WTC11 (cell line): ENCODE data around the gene CBY3. TPM values are rescaled to one million over a fixed set of nuclear protein-coding genes. Genes with fewer than 3 reads are reported as not detected.
A peak's percentile ranks its signal among the peaks of the same experiment; 100 is the strongest.

Experiments used
- ATAC-seq: fragments of 200-7000 bp; cut with Tn5 transposase; 2 replicates; pipeline ENCODE4 v1.10.0; 2021; ENCODE audit warnings: mild to moderate bottlenecking, moderate library complexity
- CTCF ChIA-PET: fragments of 300-600 bp; sonication (Branson Sonifier 250); formaldehyde crosslinking; loops from one replicate; lab custom pipeline; 2021; ENCODE audit warnings: antibody characterized with exemption; lab: Charles Lee
- POLR2A ChIA-PET: fragments of 350-600 bp; sonication (Branson Sonifier 250); formaldehyde crosslinking; loops from one replicate; lab custom pipeline; 2021; ENCODE audit warnings: antibody characterized with exemption; lab: Charles Lee
- DNase-seq: peaks from one replicate; pipeline ENCODE4 v3.0.0; 2021; ENCODE audit warnings: low spot score
- H3K27ac Mint-ChIP-seq: 2 replicates; pipeline ENCODE4 v1.8.0; 2021; ENCODE audit warnings: mixed read lengths
- H3K27me3 Mint-ChIP-seq: 2 replicates; pipeline ENCODE4 v1.8.0; 2021; ENCODE audit warnings: low read depth, mild to moderate bottlenecking, moderate library complexity, mixed read lengths
- H3K36me3 Mint-ChIP-seq: 2 replicates; pipeline ENCODE4 v1.8.0; 2021; ENCODE audit warnings: mixed read lengths
- H3K4me1 Mint-ChIP-seq: 2 replicates; pipeline ENCODE4 v1.8.0; 2022; ENCODE audit warnings: mixed read lengths
- H3K4me3 Mint-ChIP-seq: 2 replicates; pipeline ENCODE4 v1.8.0; 2021; ENCODE audit warnings: mild to moderate bottlenecking, moderate library complexity, mixed read lengths
- H3K9me3 Mint-ChIP-seq: 2 replicates; pipeline ENCODE4 v1.8.0; 2021; ENCODE audit warnings: mixed read lengths
- ELF4 ChIP-seq: sonication (generic); formaldehyde crosslinking; IDR thresholded peaks from 2 replicates; pipeline ENCODE4 v1.8.1; 2022; ENCODE audit warnings: low read depth, mild to moderate bottlenecking, moderate library complexity, missing genetic modification reagents
- JAZF1 ChIP-seq: fragments of 250-450 bp; sonication (Bioruptor Pico); IDR thresholded peaks from 2 replicates; pipeline ENCODE4 v1.9.0; 2021; ENCODE audit warnings: moderate library complexity, mild to moderate bottlenecking, inconsistent platforms
- RORB ChIP-seq: fragments of 250-450 bp; sonication (Bioruptor Pico); IDR thresholded peaks from 2 replicates; pipeline ENCODE4 v1.9.0; 2021; ENCODE audit warnings: mild to moderate bottlenecking
- TEAD1 ChIP-seq: sonication (generic); formaldehyde crosslinking; IDR thresholded peaks from 2 replicates; pipeline ENCODE4 v1.8.0; 2022; ENCODE audit warnings: mild to moderate bottlenecking, missing genetic modification reagents
- ZNF121 ChIP-seq: sonication (generic); formaldehyde crosslinking; IDR thresholded peaks from 2 replicates; pipeline ENCODE4 v1.8.0; 2023; ENCODE audit warnings: missing genetic modification reagents
- ZNF416 ChIP-seq: fragments of 250-450 bp; sonication (Bioruptor Pico); IDR thresholded peaks from 2 replicates; pipeline ENCODE4 v1.9.0; 2021; ENCODE audit warnings: mild to moderate bottlenecking, inconsistent platforms
- total RNA-seq: library from RNA; stranded (reverse); gene quantifications from 3 replicates; pipeline ENCODE4 v1.2.3, GENCODE V29; 2021
- TF ChIP-seq, protein P1 (sequence below): sonication (generic); formaldehyde crosslinking; IDR thresholded peaks from 2 replicates; pipeline ENCODE4 v1.8.0; 2023; ENCODE audit warnings: missing genetic modification reagents, mild to moderate bottlenecking, borderline replicate concordance
- TF ChIP-seq, protein P2 (sequence below): fragments of 250-450 bp; sonication (Bioruptor Pico); IDR thresholded peaks from 2 replicates; pipeline ENCODE4 v1.9.0; 2021; ENCODE audit warnings: moderate library complexity, mild to moderate bottlenecking, inconsistent platforms, borderline replicate concordance
- TF ChIP-seq, protein P3 (sequence below): fragments of 200-600 bp; IDR thresholded peaks from 2 replicates; pipeline ENCODE4 v1.8.0; 2022; ENCODE audit warnings: antibody characterized with exemption
- TF ChIP-seq, protein P4 (sequence below): sonication (generic); formaldehyde crosslinking; IDR thresholded peaks from 2 replicates; pipeline ENCODE4 v1.8.0; 2023; ENCODE audit warnings: mild to moderate bottlenecking, missing genetic modification reagents
- TF ChIP-seq, protein P5 (sequence below): sonication (generic); formaldehyde crosslinking; IDR thresholded peaks from 2 replicates; pipeline ENCODE4 v1.8.0; 2022; ENCODE audit warnings: mild to moderate bottlenecking, missing genetic modification reagents
- TF ChIP-seq, protein P6 (sequence below): fragments of 250-450 bp; sonication (Bioruptor Pico); IDR thresholded peaks from 2 replicates; pipeline ENCODE4 v1.9.0; 2021; ENCODE audit warnings: mild to moderate bottlenecking, borderline replicate concordance

CBY3 gene
- total RNA-seq, 1 experiment from 2014 or later = 0.37 TPM

DNA sequence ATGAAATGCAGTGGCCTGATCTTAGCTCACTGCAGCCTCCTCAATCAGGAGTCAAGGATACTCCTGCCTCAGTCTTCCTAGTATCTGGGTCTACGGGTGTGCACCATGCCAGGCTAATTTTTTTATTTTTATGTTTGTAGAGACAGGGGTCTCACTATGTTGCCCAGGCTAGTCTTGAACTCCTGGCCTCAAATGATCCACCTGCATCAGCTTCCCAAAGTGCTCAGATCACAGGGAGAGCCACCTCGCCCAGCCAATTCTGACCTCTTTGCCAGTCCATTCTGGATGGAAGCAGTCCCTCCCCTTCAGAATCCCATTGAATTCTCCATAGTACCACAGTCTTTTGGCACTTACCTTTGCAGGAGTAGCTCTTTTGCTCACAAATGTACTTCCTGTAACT, 16.3 kb upstream of the CBY3 start:
- H3K27me3 Mint-ChIP-seq = no peaks in the 10 kb centered on the region; the same call in 1 of the 2 replicates
- no peak for DNase-seq
- H3K9me3 Mint-ChIP-seq = no peaks in the 10 kb centered on the region
- TF ChIP-seq ZNF121 (CRISPR knock-in tag) = peak; percentile 86
- TF ChIP-seq, protein P1, sequence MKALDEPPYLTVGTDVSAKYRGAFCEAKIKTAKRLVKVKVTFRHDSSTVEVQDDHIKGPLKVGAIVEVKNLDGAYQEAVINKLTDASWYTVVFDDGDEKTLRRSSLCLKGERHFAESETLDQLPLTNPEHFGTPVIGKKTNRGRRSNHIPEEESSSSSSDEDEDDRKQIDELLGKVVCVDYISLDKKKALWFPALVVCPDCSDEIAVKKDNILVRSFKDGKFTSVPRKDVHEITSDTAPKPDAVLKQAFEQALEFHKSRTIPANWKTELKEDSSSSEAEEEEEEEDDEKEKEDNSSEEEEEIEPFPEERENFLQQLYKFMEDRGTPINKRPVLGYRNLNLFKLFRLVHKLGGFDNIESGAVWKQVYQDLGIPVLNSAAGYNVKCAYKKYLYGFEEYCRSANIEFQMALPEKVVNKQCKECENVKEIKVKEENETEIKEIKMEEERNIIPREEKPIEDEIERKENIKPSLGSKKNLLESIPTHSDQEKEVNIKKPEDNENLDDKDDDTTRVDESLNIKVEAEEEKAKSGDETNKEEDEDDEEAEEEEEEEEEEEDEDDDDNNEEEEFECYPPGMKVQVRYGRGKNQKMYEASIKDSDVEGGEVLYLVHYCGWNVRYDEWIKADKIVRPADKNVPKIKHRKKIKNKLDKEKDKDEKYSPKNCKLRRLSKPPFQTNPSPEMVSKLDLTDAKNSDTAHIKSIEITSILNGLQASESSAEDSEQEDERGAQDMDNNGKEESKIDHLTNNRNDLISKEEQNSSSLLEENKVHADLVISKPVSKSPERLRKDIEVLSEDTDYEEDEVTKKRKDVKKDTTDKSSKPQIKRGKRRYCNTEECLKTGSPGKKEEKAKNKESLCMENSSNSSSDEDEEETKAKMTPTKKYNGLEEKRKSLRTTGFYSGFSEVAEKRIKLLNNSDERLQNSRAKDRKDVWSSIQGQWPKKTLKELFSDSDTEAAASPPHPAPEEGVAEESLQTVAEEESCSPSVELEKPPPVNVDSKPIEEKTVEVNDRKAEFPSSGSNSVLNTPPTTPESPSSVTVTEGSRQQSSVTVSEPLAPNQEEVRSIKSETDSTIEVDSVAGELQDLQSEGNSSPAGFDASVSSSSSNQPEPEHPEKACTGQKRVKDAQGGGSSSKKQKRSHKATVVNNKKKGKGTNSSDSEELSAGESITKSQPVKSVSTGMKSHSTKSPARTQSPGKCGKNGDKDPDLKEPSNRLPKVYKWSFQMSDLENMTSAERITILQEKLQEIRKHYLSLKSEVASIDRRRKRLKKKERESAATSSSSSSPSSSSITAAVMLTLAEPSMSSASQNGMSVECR (CRISPR knock-in tag) = no peak
- H3K27ac Mint-ChIP-seq = peak overlapping the region; percentile 19; the same call in 1 of the 2 replicates
- no peak for ATAC-seq
- peaks cover 22% of the 10 kb centered on the region for H3K4me1 Mint-ChIP-seq
- ChIA-PET CTCF (interaction anchor here (1.0 kb wide), 1 partner anchor 19 kb away, joined by 3 read pairs; no protein-coding TSS in a partner anchor), POLR2A (interaction anchor here (0.6 to 2.4 kb wide), 2 partner anchors 13 to 74 kb away, joined by 7 to 10 read pairs; partner anchors contain the start of gene HNRNPH1)
- peaks cover 11% of the 10 kb centered on the region for H3K36me3 Mint-ChIP-seq
- H3K4me3 Mint-ChIP-seq = peak overlapping the region; percentile 97

DNA sequence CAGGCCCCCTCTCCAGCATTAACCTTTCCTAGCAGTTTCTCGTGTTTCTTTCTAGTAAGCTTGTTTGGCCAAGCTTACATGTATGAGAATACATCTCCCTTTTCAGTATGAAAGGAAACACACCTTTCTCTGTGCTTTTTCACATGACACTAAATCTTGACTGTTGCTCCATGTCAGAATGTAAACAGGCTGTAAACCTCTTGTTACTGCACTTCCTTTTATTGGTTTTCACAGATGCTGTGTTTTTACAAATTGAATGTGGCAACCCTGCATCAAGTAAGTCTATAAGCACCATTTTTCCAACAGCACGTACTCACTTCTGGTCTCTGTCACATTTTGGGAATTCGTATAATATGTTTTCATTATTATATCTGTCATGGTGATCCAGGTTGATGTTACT, 15.8 kb upstream of the CBY3 start:
- ChIA-PET CTCF (interaction anchor here (1.0 kb wide), 1 partner anchor 18 kb away, joined by 3 read pairs; no protein-coding TSS in a partner anchor), POLR2A (interaction anchor here (2.4 kb wide), 1 partner anchor 73 kb away, joined by 10 read pairs; the partner anchor contains the start of gene HNRNPH1)
- H3K27ac Mint-ChIP-seq = peak overlapping the region; percentile 69
- DNase-seq = no peak
- H3K4me3 Mint-ChIP-seq = no peak overlapping the region
- no peaks in the 10 kb centered on the region for H3K9me3 Mint-ChIP-seq
- H3K4me1 Mint-ChIP-seq = peaks cover 21% of the 10 kb centered on the region
- H3K27me3 Mint-ChIP-seq = no peaks in the 10 kb centered on the region; the same call in 1 of the 2 replicates
- ATAC-seq = no peak
- H3K36me3 Mint-ChIP-seq = peaks cover 9% of the 10 kb centered on the region; the same call in 1 of the 2 replicates
- TF ChIP-seq, protein P2, sequence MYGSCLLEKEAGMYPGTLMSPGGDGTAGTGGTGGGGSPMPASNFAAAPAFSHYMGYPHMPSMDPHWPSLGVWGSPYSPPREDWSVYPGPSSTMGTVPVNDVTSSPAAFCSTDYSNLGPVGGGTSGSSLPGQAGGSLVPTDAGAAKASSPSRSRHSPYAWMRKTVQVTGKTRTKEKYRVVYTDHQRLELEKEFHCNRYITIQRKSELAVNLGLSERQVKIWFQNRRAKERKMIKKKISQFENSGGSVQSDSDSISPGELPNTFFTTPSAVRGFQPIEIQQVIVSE (CRISPR knock-in tag) = no peak
- no peak for TF ChIP-seq RORB (CRISPR knock-in tag)
- TF ChIP-seq JAZF1 (CRISPR knock-in tag) = no peak
- TF ChIP-seq, protein P3, sequence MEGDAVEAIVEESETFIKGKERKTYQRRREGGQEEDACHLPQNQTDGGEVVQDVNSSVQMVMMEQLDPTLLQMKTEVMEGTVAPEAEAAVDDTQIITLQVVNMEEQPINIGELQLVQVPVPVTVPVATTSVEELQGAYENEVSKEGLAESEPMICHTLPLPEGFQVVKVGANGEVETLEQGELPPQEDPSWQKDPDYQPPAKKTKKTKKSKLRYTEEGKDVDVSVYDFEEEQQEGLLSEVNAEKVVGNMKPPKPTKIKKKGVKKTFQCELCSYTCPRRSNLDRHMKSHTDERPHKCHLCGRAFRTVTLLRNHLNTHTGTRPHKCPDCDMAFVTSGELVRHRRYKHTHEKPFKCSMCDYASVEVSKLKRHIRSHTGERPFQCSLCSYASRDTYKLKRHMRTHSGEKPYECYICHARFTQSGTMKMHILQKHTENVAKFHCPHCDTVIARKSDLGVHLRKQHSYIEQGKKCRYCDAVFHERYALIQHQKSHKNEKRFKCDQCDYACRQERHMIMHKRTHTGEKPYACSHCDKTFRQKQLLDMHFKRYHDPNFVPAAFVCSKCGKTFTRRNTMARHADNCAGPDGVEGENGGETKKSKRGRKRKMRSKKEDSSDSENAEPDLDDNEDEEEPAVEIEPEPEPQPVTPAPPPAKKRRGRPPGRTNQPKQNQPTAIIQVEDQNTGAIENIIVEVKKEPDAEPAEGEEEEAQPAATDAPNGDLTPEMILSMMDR = no peak
- no peak for TF ChIP-seq TEAD1 (CRISPR knock-in tag)
- TF ChIP-seq, protein P4, sequence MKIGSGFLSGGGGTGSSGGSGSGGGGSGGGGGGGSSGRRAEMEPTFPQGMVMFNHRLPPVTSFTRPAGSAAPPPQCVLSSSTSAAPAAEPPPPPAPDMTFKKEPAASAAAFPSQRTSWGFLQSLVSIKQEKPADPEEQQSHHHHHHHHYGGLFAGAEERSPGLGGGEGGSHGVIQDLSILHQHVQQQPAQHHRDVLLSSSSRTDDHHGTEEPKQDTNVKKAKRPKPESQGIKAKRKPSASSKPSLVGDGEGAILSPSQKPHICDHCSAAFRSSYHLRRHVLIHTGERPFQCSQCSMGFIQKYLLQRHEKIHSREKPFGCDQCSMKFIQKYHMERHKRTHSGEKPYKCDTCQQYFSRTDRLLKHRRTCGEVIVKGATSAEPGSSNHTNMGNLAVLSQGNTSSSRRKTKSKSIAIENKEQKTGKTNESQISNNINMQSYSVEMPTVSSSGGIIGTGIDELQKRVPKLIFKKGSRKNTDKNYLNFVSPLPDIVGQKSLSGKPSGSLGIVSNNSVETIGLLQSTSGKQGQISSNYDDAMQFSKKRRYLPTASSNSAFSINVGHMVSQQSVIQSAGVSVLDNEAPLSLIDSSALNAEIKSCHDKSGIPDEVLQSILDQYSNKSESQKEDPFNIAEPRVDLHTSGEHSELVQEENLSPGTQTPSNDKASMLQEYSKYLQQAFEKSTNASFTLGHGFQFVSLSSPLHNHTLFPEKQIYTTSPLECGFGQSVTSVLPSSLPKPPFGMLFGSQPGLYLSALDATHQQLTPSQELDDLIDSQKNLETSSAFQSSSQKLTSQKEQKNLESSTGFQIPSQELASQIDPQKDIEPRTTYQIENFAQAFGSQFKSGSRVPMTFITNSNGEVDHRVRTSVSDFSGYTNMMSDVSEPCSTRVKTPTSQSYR = no peak
- TF ChIP-seq, protein P5, sequence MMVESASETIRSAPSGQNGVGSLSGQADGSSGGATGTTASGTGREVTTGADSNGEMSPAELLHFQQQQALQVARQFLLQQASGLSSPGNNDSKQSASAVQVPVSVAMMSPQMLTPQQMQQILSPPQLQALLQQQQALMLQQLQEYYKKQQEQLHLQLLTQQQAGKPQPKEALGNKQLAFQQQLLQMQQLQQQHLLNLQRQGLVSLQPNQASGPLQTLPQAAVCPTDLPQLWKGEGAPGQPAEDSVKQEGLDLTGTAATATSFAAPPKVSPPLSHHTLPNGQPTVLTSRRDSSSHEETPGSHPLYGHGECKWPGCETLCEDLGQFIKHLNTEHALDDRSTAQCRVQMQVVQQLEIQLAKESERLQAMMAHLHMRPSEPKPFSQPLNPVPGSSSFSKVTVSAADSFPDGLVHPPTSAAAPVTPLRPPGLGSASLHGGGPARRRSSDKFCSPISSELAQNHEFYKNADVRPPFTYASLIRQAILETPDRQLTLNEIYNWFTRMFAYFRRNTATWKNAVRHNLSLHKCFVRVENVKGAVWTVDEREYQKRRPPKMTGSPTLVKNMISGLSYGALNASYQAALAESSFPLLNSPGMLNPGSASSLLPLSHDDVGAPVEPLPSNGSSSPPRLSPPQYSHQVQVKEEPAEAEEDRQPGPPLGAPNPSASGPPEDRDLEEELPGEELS (CRISPR knock-in tag) = no peak
- TF ChIP-seq, protein P6, sequence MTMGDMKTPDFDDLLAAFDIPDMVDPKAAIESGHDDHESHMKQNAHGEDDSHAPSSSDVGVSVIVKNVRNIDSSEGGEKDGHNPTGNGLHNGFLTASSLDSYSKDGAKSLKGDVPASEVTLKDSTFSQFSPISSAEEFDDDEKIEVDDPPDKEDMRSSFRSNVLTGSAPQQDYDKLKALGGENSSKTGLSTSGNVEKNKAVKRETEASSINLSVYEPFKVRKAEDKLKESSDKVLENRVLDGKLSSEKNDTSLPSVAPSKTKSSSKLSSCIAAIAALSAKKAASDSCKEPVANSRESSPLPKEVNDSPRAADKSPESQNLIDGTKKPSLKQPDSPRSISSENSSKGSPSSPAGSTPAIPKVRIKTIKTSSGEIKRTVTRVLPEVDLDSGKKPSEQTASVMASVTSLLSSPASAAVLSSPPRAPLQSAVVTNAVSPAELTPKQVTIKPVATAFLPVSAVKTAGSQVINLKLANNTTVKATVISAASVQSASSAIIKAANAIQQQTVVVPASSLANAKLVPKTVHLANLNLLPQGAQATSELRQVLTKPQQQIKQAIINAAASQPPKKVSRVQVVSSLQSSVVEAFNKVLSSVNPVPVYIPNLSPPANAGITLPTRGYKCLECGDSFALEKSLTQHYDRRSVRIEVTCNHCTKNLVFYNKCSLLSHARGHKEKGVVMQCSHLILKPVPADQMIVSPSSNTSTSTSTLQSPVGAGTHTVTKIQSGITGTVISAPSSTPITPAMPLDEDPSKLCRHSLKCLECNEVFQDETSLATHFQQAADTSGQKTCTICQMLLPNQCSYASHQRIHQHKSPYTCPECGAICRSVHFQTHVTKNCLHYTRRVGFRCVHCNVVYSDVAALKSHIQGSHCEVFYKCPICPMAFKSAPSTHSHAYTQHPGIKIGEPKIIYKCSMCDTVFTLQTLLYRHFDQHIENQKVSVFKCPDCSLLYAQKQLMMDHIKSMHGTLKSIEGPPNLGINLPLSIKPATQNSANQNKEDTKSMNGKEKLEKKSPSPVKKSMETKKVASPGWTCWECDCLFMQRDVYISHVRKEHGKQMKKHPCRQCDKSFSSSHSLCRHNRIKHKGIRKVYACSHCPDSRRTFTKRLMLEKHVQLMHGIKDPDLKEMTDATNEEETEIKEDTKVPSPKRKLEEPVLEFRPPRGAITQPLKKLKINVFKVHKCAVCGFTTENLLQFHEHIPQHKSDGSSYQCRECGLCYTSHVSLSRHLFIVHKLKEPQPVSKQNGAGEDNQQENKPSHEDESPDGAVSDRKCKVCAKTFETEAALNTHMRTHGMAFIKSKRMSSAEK (CRISPR knock-in tag) = no peak
- no peak for TF ChIP-seq ELF4 (CRISPR knock-in tag)
- TF ChIP-seq, protein P1 (CRISPR knock-in tag) = no peak
- no peak for TF ChIP-seq ZNF416 (CRISPR knock-in tag)
